Stomach (tissue), 9 donors: ENCODE measurements around the gene CDC42BPB. TPM values are rescaled to one million over a fixed set of nuclear protein-coding genes. Genes with fewer than 3 reads are reported as not detected.
A peak's percentile ranks its signal among the peaks of the same experiment; 100 is the strongest.

Experiments used
- DNase-seq, 2 donors: peaks; one replicate each; pipeline versions ENCODE4 v3.0.0 to v3.0.0-alpha.2; 2013 to 2019
- H3K27ac ChIP-seq, 5 donors: fragments of 200-600 bp in 4 of 5; sonication (generic) in 4 of 5; one replicate each; pipeline ENCODE4 v1.5.1; 2013 to 2019; ENCODE audit warnings: mild to moderate bottlenecking in 1 of 5, moderate library complexity in 1 of 5
- H3K27me3 ChIP-seq, 3 donors: fragments of 200-600 bp; sonication (generic); one replicate each; pipeline ENCODE4 v1.5.1; 2017 to 2019; ENCODE audit warnings: mixed run types in 1 of 3
- H3K36me3 ChIP-seq, 4 donors: fragments of 200-600 bp; sonication (generic); 1 replicate in 3 of 4; 2 replicates in 1 of 4; pipeline ENCODE4 v1.5.1; 2016 to 2019
- H3K4me1 ChIP-seq, 4 donors: fragments of 200-600 bp; sonication (generic); one replicate each; pipeline ENCODE4 v1.5.1; 2016 to 2019
- H3K4me3 ChIP-seq, 4 donors: fragments of 200-600 bp; sonication (generic) in 3 of 4; one replicate each; pipeline ENCODE4 v1.5.1; 2016 to 2019; ENCODE audit warnings: mild to moderate bottlenecking in 1 of 4
- H3K9me3 ChIP-seq, 4 donors: fragments of 200-600 bp; sonication (generic); one replicate each; pipeline ENCODE4 v1.5.1; 2016 to 2019
- EP300 ChIP-seq: sonication (generic); formaldehyde crosslinking; IDR thresholded peaks from one replicate; pipeline ENCODE4 v1.6.1; 2017; ENCODE audit warnings: antibody characterized with exemption
- POLR2A ChIP-seq, 4 donors: fragments of 450-650 bp; IDR thresholded peaks; one replicate each; pipeline ENCODE4 v1.6.1; 2016; ENCODE audit warnings: antibody characterized with exemption in 4 of 4, control low read depth in 2 of 4, mild to moderate bottlenecking in 1 of 4, moderate library complexity in 1 of 4
- POLR2AphosphoS5 ChIP-seq, 3 donors: sonication (generic); formaldehyde crosslinking; IDR thresholded peaks; one replicate each; pipeline ENCODE4 v1.6.1; 2016; ENCODE audit warnings: antibody characterized with exemption in 3 of 3
- WGBS, 5 donors: extraction: QIAGEN DNeasy Blood & Tissue Kit in 3 of 5; methylation state at CpG; one replicate each; pipeline versions ENCODE4 v1.1.5 to v1.1.7; 2013 to 2018; 5-methylcytosine and 5-hydroxymethylcytosine counted together
- intact Hi-C: fragments of 100-400 bp; cut with DNase I; formaldehyde crosslinking; loops from one replicate; pipeline ENCODE4 v1.15.1; 2023; ENCODE audit warnings: low total_unique reads
- polyA plus RNA-seq, 3 donors: library from polyadenylated mRNA; stranded (reverse); fragments of 200-250 nt; gene quantifications; one replicate each; pipeline ENCODE4 v1.2.3, GENCODE V29; 2013
- total RNA-seq, 5 donors: library from RNA; depleted of rRNA; stranded (reverse); fragments of >200 nt; gene quantifications; one replicate each; pipeline versions ENCODE4 v1.1.0 to v1.2.3, GENCODE V29; 2014 to 2016
- TF ChIP-seq, protein P1 (sequence below), 7 experiments: fragments of 450-650 bp in 4 of 7; fragments of 200-600 bp in 3 of 7; sonication (generic) in 3 of 7; IDR thresholded peaks; one replicate each; pipeline ENCODE4 v1.5.1; 2016 to 2019; ENCODE audit warnings: antibody characterized with exemption in 7 of 7, control low read depth in 2 of 7, mild to moderate bottlenecking in 1 of 7
- donor health status: healthy with polysubstance abuse.
- donor health status: Bipolar disorder and iron deficiency.
- donor health status: healthy.

The CDC42BPB gene
- total and polyA plus RNA-seq, 8 donors, result 16.3 to 400 (median 127) TPM

DNA sequence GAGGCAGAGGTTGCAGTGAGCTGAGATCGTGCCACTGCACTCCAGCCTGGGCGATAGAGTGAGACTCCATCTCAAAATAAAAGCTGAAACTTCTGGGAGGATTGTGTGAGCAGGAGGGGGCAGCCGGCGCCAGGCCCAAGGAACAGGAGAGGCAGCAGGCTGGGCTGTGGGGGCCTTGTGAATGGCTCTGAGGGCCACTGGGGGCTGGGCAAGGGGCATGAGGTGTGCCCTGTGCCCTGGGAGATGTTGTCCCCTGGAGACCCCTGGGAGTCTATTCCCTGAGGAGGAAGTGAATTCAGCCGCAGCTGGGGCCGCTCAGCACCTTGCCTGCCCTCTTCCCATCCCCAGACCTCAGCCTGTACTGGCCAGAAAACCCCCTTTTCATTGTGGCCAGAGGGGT lies 31.6 kb upstream of the CDC42BPB start:
- intact Hi-C loops, result no loop called here
- Histone ChIP-seq H3K4me3 (no peak overlapping the region), H3K36me3 (no peaks in the 10 kb centered on the region), H3K27me3 (peaks cover 3 to 53% (median 18%) of the 10 kb centered on the region in 3 donors), H3K9me3 (no peaks in the 10 kb centered on the region), H3K4me1 (peaks cover 25 to 44% (median 31%) of the 10 kb centered on the region in 4 donors), H3K27ac (no peak overlapping the region)
- no peak for DNase-seq
- TF ChIP-seq POLR2AphosphoS5 (IDR thresholded peaks at IDR 0.05) (no peak), POLR2A (IDR thresholded peaks at IDR 0.05) (no peak), EP300 (no peak)
- 82 to 96% (median 95%) methylated on average over 6 of the region's 6 CpGs for WGBS, 5 donors

DNA sequence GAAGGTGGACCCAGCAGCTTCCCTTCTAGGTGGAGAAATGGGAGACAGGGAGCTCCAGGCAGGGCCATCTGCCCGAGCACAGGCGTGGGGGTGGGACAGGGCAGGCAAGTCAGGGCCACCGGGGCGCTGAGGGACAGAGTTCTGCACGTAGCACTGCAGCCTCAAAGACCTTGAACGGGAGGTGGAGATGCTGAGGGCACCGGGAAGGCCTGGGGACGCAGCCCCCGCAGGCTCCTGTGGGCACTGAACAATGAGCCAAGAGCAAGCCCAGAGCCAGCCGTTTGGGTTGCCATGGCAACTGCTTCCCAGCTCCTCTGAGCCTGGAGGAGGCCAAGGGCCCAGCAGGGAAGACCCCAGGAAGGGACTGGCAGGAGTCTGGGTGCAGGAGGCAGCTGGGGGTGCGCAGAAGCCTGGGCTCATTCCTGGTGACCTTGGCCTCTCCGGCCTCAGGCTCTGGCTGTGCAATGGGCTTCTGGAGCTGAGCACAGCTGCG lies 30.0 kb upstream of the CDC42BPB start:
- Histone ChIP-seq H3K9me3 (no peaks in the 10 kb centered on the region), H3K4me1 (peaks cover 27 to 39% (median 30%) of the 10 kb centered on the region in 4 donors), H3K36me3 (no peaks in the 10 kb centered on the region), H3K27me3 (peaks cover 3 to 68% (median 21%) of the 10 kb centered on the region in 3 donors), H3K4me3 (no peak overlapping the region), H3K27ac (no peak overlapping the region)
- peak in 1 of 2 donors; percentile 14 for DNase-seq
- TF ChIP-seq, protein P1, sequence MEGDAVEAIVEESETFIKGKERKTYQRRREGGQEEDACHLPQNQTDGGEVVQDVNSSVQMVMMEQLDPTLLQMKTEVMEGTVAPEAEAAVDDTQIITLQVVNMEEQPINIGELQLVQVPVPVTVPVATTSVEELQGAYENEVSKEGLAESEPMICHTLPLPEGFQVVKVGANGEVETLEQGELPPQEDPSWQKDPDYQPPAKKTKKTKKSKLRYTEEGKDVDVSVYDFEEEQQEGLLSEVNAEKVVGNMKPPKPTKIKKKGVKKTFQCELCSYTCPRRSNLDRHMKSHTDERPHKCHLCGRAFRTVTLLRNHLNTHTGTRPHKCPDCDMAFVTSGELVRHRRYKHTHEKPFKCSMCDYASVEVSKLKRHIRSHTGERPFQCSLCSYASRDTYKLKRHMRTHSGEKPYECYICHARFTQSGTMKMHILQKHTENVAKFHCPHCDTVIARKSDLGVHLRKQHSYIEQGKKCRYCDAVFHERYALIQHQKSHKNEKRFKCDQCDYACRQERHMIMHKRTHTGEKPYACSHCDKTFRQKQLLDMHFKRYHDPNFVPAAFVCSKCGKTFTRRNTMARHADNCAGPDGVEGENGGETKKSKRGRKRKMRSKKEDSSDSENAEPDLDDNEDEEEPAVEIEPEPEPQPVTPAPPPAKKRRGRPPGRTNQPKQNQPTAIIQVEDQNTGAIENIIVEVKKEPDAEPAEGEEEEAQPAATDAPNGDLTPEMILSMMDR (IDR thresholded peaks at IDR 0.05), result no peak
- TF ChIP-seq EP300 (no peak), POLR2A (IDR thresholded peaks at IDR 0.05) (no peak), POLR2AphosphoS5 (IDR thresholded peaks at IDR 0.05) (no peak)
- 73 to 83% (median 81%) methylated on average over 6 to 13 of the region's 13 CpGs for WGBS, 5 donors
- intact Hi-C loops, result no loop called here

DNA sequence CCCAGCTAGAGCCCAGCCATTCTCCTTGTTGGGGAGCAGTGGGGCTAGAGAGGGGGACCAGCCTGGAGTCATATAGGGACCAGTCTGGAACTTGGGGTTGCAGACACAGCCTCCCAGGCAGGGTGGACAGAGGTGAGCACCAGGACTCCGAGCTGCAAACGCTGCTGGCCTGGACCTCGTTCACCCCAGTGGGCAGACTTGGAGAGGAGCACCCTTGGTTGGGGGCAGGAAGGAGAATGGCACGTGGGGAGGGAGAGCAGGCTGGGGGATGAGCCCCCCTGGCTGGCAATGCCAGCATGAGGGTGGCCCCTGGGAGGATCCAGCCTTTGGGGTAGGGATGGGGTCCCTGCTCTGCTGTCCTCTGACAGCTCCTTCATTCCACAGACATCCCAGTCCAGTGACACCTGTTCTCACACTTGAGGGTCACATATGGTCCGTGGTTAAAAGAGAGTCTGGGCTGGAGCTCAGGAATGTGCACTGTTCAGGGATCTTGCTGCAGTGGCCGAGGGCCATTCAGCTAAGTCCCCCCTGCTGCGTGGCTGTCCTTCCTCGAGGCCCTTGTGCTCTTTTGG lies 29.5 kb upstream of the CDC42BPB start:
- no peak for DNase-seq
- TF ChIP-seq POLR2AphosphoS5 (IDR thresholded peaks at IDR 0.05) (no peak), EP300 (no peak), POLR2A (IDR thresholded peaks at IDR 0.05) (no peak)
- TF ChIP-seq, protein P1 (IDR thresholded peaks at IDR 0.05), result no peak
- H3K4me1 ChIP-seq, result peaks cover 23 to 34% (median 28%) of the 10 kb centered on the region in 4 donors
- 79 to 96% (median 85%) methylated on average over 4 to 8 of the region's 8 CpGs for WGBS, 5 donors
- H3K9me3 ChIP-seq, result no peaks in the 10 kb centered on the region
- no peak overlapping the region for H3K4me3 ChIP-seq
- H3K36me3 ChIP-seq, result no peaks in the 10 kb centered on the region
- H3K27me3 ChIP-seq, result peaks cover 3 to 73% (median 21%) of the 10 kb centered on the region in 3 donors
- H3K27ac ChIP-seq, result no peak overlapping the region
- intact Hi-C loops, result no loop called here

DNA sequence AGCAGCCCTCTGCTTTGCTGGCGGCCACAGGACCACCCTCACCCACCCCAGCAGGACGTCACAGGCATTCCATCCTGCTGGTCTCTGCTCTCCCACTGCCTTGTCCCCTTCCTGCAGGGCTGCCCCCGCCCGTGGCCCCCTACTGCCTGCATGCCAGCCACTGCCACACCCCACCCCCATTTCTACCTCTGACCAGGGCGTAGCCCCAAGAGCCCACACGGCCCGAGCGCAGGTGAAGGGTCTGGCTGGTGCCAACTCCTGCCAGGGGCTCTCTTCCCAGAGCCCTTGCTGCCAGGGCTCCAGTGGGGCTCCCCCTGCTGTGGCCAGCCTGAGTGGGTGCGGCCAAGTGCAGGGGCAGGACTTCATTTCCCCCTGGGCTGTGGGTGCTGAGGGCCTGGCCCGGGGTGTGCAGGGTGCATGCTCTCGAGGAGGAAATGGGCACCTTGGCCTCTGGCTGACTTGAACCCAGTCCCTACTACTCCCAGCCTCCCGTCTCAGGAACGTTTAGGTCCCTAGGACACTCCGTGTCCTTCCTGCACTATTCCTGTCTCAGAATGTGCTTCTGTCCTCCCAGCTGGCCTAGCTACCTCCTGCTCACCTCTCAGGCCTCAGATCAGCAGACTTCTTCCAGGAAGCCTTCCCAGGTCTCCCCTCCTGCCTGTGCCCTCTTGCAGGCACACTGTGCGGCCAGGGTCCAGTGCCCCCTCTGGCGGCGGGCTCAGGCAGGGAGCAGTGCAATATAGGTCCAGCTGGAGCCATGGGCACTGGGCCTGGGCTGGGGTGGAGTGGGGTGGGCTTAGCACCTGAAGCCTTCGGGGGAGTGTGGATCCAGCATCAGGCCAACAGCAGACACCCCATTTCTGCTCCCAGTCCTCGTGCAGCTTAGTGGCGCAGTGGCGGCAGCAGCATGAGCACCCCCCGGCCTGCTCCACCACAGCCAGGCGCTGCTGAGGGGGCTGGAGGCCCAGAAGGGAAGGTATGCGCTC lies 28.1 kb upstream of the CDC42BPB start:
- intact Hi-C loops, result no loop called here
- Histone ChIP-seq H3K27ac (no peak overlapping the region), H3K36me3 (no peaks in the 10 kb centered on the region), H3K4me1 (peaks cover 9 to 19% (median 13%) of the 10 kb centered on the region in 4 donors), H3K4me3 (no peak overlapping the region), H3K27me3 (peaks cover 3 to 69% (median 21%) of the 10 kb centered on the region in 3 donors), H3K9me3 (no peaks in the 10 kb centered on the region)
- WGBS, 5 donors, result 71 to 82% (median 78%) methylated on average over 18 to 24 of the region's 24 CpGs
- TF ChIP-seq EP300 (no peak), POLR2AphosphoS5 (IDR thresholded peaks at IDR 0.05) (no peak), POLR2A (IDR thresholded peaks at IDR 0.05) (no peak)
- TF ChIP-seq, protein P1 (IDR thresholded peaks at IDR 0.05), result no peak
- no peak for DNase-seq
